OCI-LY7 (cell line): ENCODE results near the gene TRPM3. TPM values are rescaled to one million over a fixed set of nuclear protein-coding genes. Genes with fewer than 3 reads are reported as not detected.

Experiments used
- BruUV-seq: library from RNA; stranded (reverse); fragments of 400-500 nt; replicated peaks from 2 replicates; lab custom pipeline; 2021; lab: Mats Ljungman, UMichigan
- CTCF ChIA-PET: fragments of 300-600 bp; sonication (Branson Sonifier 250); formaldehyde crosslinking; loops from one replicate; lab custom pipeline; 2022; ENCODE audit warnings: antibody characterized with exemption; ENCODE audit not compliant: unreplicated experiment; lab: Charles Lee
- POLR2A ChIA-PET: fragments of 300-600 bp; sonication (Branson Sonifier 250); formaldehyde crosslinking; loops from one replicate; lab custom pipeline; 2022; ENCODE audit warnings: antibody characterized with exemption; lab: Charles Lee
- DNase-seq: peaks from one replicate; pipeline ENCODE4 v3.0.0-alpha.2; 2015; ENCODE audit warnings: low spot score
- H2AFZ ChIP-seq: fragments of 200-600 bp; sonication (generic), shearing (Covaris generic); 2 replicates; pipeline ENCODE4 v1.6.1; 2014; ENCODE audit warnings: mild to moderate bottlenecking, antibody characterized with exemption, low read length, moderate library complexity
- H3K27ac ChIP-seq: fragments of 200-600 bp; sonication (generic); 2 replicates; pipeline ENCODE4 v1.5.1; 2014; ENCODE audit warnings: mixed run types, low read depth, mild to moderate bottlenecking, moderate library complexity, low read length, inconsistent platforms; ENCODE audit not compliant: poor library complexity, severe bottlenecking
- H3K36me3 ChIP-seq: fragments of 200-600 bp; sonication (generic); 2 replicates; pipeline ENCODE4 v1.6.1; 2014; ENCODE audit warnings: mild to moderate bottlenecking, antibody characterized with exemption, low read length, moderate library complexity, mixed read lengths; ENCODE audit not compliant: insufficient read depth
- H3K4me1 ChIP-seq: fragments of 200-600 bp; sonication (generic); 2 replicates; pipeline ENCODE4 v1.5.1; 2014; ENCODE audit warnings: mild to moderate bottlenecking, low read length; ENCODE audit not compliant: insufficient read depth, poor library complexity, severe bottlenecking
- H3K4me2 ChIP-seq: fragments of 200-600 bp; sonication (generic); 2 replicates; pipeline ENCODE4 v1.6.1; 2014; ENCODE audit warnings: mild to moderate bottlenecking, low read length
- H3K4me3 ChIP-seq: fragments of 200-600 bp; sonication (generic); 2 replicates; pipeline ENCODE4 v1.5.1; 2014; ENCODE audit warnings: mild to moderate bottlenecking, low read depth, low read length; ENCODE audit not compliant: poor library complexity, severe bottlenecking
- H3K79me2 ChIP-seq: fragments of 200-600 bp; sonication (generic); 2 replicates; pipeline ENCODE4 v1.6.1; 2016; ENCODE audit warnings: low read depth, mild to moderate bottlenecking, low read length, moderate library complexity, mixed read lengths; ENCODE audit not compliant: insufficient read depth
- H3K9me2 ChIP-seq: fragments of 200-600 bp; sonication (generic); 2 replicates; pipeline ENCODE4 v1.6.1; 2016; ENCODE audit warnings: mild to moderate bottlenecking, low read length, mixed read lengths; ENCODE audit not compliant: insufficient read depth
- H3K9me3 ChIP-seq: fragments of 200-600 bp; sonication (generic); 2 replicates; pipeline ENCODE4 v1.6.1; 2014; ENCODE audit warnings: mild to moderate bottlenecking, mixed run types, low read length, mixed read lengths
- H4K20me1 ChIP-seq: fragments of 200-600 bp; sonication (generic); 2 replicates; pipeline ENCODE4 v1.6.1; 2014; ENCODE audit warnings: mild to moderate bottlenecking, antibody characterized with exemption, low read length, moderate library complexity, mixed read lengths; ENCODE audit not compliant: insufficient read depth
- CTCF ChIP-seq: fragments of 200-600 bp; sonication (generic); conservative IDR thresholded peaks from 2 replicates; pipeline ENCODE4 v1.5.1; 2014; ENCODE audit warnings: mild to moderate bottlenecking, antibody characterized with exemption, low read length, moderate library complexity, mixed read lengths
- EZH2phosphoT487 ChIP-seq: fragments of 200-600 bp; sonication (generic); IDR thresholded peaks from 2 replicates; pipeline ENCODE4 v1.6.1; 2018; ENCODE audit warnings: low read depth, borderline replicate concordance, mild to moderate bottlenecking, mixed run types, antibody characterized with exemption, low read length, moderate library complexity, mixed read lengths
- intact Hi-C: fragments of 100-400 bp; cut with micrococcal nuclease; formaldehyde crosslinking; loops from one replicate; pipeline ENCODE4 v1.10.0; 2022; ENCODE audit not compliant: unreplicated experiment
- total RNA-seq, 2 experiments: library from RNA; depleted of rRNA in 1 of 2; stranded (reverse); fragments of >200 nt in 1 of 2; shearing (Covaris generic) in 1 of 2; gene quantifications; 2 replicates each; pipeline ENCODE4 v1.2.3, GENCODE V29; 2014 to 2022

The TRPM3 gene
- total RNA-seq, 2 experiments from 2014 or later, result not detected

- ChIA-PET CTCF (no interaction called here), POLR2A (interaction anchor here (1.4 kb wide), 1 partner anchor 11 kb away, joined by 6 read pairs; no protein-coding TSS in a partner anchor)
Observed at GRCh38 chr9:70534061-70534460, 587.4 kb downstream of the TRPM3 start.

GRCh38 chr9:70533492-70533891, 587.9 kb downstream of the TRPM3 start:
- no peak overlapping the region for H3K4me3 ChIP-seq
- H3K9me2 ChIP-seq, result no peaks in the 10 kb centered on the region
- intact Hi-C loops, result no loop called here
- H3K9me3 ChIP-seq, result no peaks in the 10 kb centered on the region
- ChIA-PET POLR2A (no interaction called here), CTCF (no interaction called here)
- H3K79me2 ChIP-seq, result no peaks in the 10 kb centered on the region
- no TSS peak for BruUV-seq
- no peak overlapping the region for H2AFZ ChIP-seq
- no peak for DNase-seq
- H3K4me1 ChIP-seq, result no peaks in the 10 kb centered on the region
- H3K27ac ChIP-seq, result no peak overlapping the region
- H3K4me2 ChIP-seq, result no peak overlapping the region
- no peaks in the 10 kb centered on the region for H3K36me3 ChIP-seq
- H4K20me1 ChIP-seq, result no peaks in the 10 kb centered on the region
- TF ChIP-seq CTCF (no peak), EZH2phosphoT487 (no peak)

More at GRCh38 chr9:70534061-70534460, 587.4 kb downstream of the TRPM3 start:
- Histone ChIP-seq H3K4me1 (no peaks in the 10 kb centered on the region), H3K27ac (no peak overlapping the region), H3K4me2 (no peak overlapping the region), H3K9me3 (no peaks in the 10 kb centered on the region), H3K36me3 (no peaks in the 10 kb centered on the region), H3K4me3 (no peak overlapping the region), H3K79me2 (no peaks in the 10 kb centered on the region), H2AFZ (no peak overlapping the region), H3K9me2 (no peaks in the 10 kb centered on the region), H4K20me1 (no peaks in the 10 kb centered on the region)
- intact Hi-C loops, result no loop called here
- DNase-seq, result no peak
- no TSS peak for BruUV-seq
- no peak for TF ChIP-seq CTCF

GRCh38 chr9:70532716-70533115, 588.7 kb downstream of the TRPM3 start:
- Histone ChIP-seq H2AFZ (no peak overlapping the region), H4K20me1 (no peaks in the 10 kb centered on the region), H3K9me3 (no peaks in the 10 kb centered on the region), H3K36me3 (no peaks in the 10 kb centered on the region), H3K27ac (no peak overlapping the region), H3K4me3 (no peak overlapping the region), H3K79me2 (no peaks in the 10 kb centered on the region), H3K4me1 (no peaks in the 10 kb centered on the region), H3K9me2 (no peaks in the 10 kb centered on the region), H3K4me2 (no peak overlapping the region)
- no TSS peak for BruUV-seq
- no peak for DNase-seq
- CTCF ChIA-PET, result no interaction called here
- intact Hi-C loops, result no loop called here
- POLR2A ChIA-PET, result no interaction called here
- TF ChIP-seq CTCF (no peak), EZH2phosphoT487 (no peak)
